Body of pancreas (tissue), 4 donors: Measurements from ENCODE around the gene CTNND1.

Experiments
- POLR2A ChIP-seq, 3 donors: fragments of 450-650 bp; IDR thresholded peaks; one replicate each; pipeline ENCODE4 v1.6.1; 2016; ENCODE audit warnings: antibody characterized with exemption in 3 of 3, mild to moderate bottlenecking in 2 of 3
- TF ChIP-seq, protein P1 (sequence below), 7 experiments: fragments of 450-650 bp in 4 of 7; fragments of 200-600 bp in 3 of 7; sonication (generic) in 3 of 7; IDR thresholded peaks; one replicate each; pipeline ENCODE4 v1.5.1; 2016 to 2019; ENCODE audit warnings: antibody characterized with exemption in 7 of 7

DNA sequence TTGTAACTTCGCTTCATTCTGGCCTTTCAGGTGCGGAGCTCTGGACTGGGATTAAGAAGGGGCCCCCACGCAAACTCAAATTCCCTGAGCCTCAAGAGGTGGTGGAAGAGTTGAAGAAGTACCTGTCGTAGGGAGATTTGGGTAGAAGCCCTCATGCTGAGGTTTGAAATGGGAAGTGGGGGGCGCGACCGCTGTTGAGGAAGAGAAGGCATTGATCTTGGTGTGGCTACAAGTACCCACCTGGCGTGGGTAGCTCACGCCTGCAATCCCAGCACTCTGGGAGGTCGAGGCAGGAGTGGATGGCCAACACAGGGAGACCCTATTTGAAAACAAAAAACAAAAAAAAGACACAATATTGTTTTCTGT lies 19.5 kb upstream of the CTNND1 start:
- TF ChIP-seq, protein P1, sequence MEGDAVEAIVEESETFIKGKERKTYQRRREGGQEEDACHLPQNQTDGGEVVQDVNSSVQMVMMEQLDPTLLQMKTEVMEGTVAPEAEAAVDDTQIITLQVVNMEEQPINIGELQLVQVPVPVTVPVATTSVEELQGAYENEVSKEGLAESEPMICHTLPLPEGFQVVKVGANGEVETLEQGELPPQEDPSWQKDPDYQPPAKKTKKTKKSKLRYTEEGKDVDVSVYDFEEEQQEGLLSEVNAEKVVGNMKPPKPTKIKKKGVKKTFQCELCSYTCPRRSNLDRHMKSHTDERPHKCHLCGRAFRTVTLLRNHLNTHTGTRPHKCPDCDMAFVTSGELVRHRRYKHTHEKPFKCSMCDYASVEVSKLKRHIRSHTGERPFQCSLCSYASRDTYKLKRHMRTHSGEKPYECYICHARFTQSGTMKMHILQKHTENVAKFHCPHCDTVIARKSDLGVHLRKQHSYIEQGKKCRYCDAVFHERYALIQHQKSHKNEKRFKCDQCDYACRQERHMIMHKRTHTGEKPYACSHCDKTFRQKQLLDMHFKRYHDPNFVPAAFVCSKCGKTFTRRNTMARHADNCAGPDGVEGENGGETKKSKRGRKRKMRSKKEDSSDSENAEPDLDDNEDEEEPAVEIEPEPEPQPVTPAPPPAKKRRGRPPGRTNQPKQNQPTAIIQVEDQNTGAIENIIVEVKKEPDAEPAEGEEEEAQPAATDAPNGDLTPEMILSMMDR (IDR thresholded peaks at IDR 0.05), result no peak
- no peak for TF ChIP-seq POLR2A (IDR thresholded peaks at IDR 0.05)
